ENCODE measurements around the gene TARS2. TPM values are rescaled to one million over a fixed set of nuclear protein-coding genes. Genes with fewer than 3 reads are reported as not detected.

TARS2 gene
- total and polyA plus RNA-seq, 2 of the 13 experiments (the other 11 are each of a cell fraction or from before 2014, with no cell fraction given), result 21.3 to 22.8 TPM

DNA sequence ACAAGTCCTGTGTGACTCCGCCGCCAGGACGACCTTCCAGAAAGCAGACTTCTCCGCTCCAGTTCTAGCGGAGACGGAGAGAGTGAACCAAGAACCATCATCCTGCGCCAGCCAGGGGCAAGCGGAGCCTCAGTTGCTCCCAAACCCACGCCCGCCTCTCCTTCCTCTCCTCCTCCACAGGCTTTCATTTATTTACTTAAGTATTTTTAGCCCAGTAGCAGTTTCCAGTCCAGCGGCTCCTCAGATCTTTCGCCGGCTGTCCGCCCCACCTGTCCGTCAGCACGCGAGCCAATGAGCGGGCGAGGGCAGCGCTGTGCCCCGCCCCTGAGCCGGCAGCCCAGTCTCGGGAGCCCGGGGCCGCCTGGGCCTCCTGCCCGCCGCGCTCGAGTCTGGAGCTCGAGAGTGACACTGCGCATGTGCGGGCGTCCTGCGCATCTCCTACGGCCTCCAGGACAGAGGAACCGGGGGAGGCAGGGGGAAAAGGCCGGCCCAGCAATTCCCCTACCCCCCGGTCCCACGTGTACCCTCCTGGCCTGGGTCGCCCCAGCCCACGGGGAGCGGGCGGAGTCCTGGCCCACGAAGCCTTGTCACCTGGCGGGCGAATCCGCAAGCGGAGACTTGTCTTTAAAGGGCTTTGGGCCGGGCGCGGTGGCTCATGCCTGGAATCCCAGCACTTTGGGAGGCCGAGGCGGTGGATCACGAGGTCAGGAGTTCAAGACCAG, 28.3 kb downstream of the TARS2 start, which contains the start of gene FALEC (continued):
- TF ChIP-seq, protein P1, sequence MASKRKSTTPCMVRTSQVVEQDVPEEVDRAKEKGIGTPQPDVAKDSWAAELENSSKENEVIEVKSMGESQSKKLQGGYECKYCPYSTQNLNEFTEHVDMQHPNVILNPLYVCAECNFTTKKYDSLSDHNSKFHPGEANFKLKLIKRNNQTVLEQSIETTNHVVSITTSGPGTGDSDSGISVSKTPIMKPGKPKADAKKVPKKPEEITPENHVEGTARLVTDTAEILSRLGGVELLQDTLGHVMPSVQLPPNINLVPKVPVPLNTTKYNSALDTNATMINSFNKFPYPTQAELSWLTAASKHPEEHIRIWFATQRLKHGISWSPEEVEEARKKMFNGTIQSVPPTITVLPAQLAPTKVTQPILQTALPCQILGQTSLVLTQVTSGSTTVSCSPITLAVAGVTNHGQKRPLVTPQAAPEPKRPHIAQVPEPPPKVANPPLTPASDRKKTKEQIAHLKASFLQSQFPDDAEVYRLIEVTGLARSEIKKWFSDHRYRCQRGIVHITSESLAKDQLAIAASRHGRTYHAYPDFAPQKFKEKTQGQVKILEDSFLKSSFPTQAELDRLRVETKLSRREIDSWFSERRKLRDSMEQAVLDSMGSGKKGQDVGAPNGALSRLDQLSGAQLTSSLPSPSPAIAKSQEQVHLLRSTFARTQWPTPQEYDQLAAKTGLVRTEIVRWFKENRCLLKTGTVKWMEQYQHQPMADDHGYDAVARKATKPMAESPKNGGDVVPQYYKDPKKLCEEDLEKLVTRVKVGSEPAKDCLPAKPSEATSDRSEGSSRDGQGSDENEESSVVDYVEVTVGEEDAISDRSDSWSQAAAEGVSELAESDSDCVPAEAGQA (IDR thresholded peaks at IDR 0.05; ENCODE audit: low read depth), result no peak
- TF ChIP-seq, protein P1 (CRISPR knock-in tag; IDR thresholded peaks at IDR 0.05; ENCODE audit: borderline replicate concordance), result no peak
- TF ChIP-seq, protein P2, sequence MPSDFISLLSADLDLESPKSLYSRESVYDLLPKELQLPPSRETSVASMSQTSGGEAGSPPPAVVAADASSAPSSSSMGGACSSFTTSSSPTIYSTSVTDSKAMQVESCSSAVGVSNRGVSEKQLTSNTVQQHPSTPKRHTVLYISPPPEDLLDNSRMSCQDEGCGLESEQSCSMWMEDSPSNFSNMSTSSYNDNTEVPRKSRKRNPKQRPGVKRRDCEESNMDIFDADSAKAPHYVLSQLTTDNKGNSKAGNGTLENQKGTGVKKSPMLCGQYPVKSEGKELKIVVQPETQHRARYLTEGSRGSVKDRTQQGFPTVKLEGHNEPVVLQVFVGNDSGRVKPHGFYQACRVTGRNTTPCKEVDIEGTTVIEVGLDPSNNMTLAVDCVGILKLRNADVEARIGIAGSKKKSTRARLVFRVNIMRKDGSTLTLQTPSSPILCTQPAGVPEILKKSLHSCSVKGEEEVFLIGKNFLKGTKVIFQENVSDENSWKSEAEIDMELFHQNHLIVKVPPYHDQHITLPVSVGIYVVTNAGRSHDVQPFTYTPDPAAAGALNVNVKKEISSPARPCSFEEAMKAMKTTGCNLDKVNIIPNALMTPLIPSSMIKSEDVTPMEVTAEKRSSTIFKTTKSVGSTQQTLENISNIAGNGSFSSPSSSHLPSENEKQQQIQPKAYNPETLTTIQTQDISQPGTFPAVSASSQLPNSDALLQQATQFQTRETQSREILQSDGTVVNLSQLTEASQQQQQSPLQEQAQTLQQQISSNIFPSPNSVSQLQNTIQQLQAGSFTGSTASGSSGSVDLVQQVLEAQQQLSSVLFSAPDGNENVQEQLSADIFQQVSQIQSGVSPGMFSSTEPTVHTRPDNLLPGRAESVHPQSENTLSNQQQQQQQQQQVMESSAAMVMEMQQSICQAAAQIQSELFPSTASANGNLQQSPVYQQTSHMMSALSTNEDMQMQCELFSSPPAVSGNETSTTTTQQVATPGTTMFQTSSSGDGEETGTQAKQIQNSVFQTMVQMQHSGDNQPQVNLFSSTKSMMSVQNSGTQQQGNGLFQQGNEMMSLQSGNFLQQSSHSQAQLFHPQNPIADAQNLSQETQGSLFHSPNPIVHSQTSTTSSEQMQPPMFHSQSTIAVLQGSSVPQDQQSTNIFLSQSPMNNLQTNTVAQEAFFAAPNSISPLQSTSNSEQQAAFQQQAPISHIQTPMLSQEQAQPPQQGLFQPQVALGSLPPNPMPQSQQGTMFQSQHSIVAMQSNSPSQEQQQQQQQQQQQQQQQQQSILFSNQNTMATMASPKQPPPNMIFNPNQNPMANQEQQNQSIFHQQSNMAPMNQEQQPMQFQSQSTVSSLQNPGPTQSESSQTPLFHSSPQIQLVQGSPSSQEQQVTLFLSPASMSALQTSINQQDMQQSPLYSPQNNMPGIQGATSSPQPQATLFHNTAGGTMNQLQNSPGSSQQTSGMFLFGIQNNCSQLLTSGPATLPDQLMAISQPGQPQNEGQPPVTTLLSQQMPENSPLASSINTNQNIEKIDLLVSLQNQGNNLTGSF (CRISPR knock-in tag; IDR thresholded peaks at IDR 0.05), result no peak
- TF ChIP-seq, protein P3, sequence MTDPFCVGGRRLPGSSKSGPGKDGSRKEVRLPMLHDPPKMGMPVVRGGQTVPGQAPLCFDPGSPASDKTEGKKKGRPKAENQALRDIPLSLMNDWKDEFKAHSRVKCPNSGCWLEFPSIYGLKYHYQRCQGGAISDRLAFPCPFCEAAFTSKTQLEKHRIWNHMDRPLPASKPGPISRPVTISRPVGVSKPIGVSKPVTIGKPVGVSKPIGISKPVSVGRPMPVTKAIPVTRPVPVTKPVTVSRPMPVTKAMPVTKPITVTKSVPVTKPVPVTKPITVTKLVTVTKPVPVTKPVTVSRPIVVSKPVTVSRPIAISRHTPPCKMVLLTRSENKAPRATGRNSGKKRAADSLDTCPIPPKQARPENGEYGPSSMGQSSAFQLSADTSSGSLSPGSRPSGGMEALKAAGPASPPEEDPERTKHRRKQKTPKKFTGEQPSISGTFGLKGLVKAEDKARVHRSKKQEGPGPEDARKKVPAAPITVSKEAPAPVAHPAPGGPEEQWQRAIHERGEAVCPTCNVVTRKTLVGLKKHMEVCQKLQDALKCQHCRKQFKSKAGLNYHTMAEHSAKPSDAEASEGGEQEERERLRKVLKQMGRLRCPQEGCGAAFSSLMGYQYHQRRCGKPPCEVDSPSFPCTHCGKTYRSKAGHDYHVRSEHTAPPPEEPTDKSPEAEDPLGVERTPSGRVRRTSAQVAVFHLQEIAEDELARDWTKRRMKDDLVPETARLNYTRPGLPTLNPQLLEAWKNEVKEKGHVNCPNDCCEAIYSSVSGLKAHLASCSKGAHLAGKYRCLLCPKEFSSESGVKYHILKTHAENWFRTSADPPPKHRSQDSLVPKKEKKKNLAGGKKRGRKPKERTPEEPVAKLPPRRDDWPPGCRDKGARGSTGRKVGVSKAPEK (CRISPR knock-in tag; IDR thresholded peaks at IDR 0.05; ENCODE audit: borderline replicate concordance), result no peak
- TF ChIP-seq MED13 (CRISPR knock-in tag; IDR thresholded peaks at IDR 0.05) (no peak; the same call in 1 of the 2 replicates), RFX1 (IDR thresholded peaks at IDR 0.05) (no peak), ZNF557 (CRISPR knock-in tag; IDR thresholded peaks at IDR 0.05) (no peak), IRX3 (CRISPR knock-in tag; IDR thresholded peaks at IDR 0.05; ENCODE audit: borderline replicate concordance, low read depth) (no peak)
- TF ChIP-seq, protein P4, sequence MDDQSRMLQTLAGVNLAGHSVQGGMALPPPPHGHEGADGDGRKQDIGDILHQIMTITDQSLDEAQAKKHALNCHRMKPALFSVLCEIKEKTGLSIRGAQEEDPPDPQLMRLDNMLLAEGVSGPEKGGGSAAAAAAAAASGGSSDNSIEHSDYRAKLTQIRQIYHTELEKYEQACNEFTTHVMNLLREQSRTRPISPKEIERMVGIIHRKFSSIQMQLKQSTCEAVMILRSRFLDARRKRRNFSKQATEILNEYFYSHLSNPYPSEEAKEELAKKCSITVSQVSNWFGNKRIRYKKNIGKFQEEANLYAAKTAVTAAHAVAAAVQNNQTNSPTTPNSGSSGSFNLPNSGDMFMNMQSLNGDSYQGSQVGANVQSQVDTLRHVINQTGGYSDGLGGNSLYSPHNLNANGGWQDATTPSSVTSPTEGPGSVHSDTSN (CRISPR knock-in tag; IDR thresholded peaks at IDR 0.05; ENCODE audit: borderline replicate concordance), result no peak; the same call in 1 of the 2 replicates
